Ishikawa (cell line): ENCODE measurements around the gene FOXC2.

Experiments used
- CEBPB ChIP-seq: IDR thresholded peaks from 2 replicates; pipeline ENCODE4 v1.6.1; 2012
- CREB1 ChIP-seq: IDR thresholded peaks from 2 replicates; pipeline ENCODE4 v1.6.1; 2012; ENCODE audit warnings: low read depth
- EGR1 ChIP-seq: IDR thresholded peaks from 2 replicates; pipeline ENCODE4 v1.6.1; 2012
- EP300 ChIP-seq: IDR thresholded peaks from 2 replicates; pipeline ENCODE4 v1.6.1; 2012; ENCODE audit warnings: borderline replicate concordance
- FOXM1 ChIP-seq: IDR thresholded peaks from 2 replicates; pipeline ENCODE4 v1.6.1; 2012; ENCODE audit warnings: low read depth, borderline replicate concordance
- NFIC ChIP-seq: IDR thresholded peaks from 2 replicates; pipeline ENCODE4 v1.6.1; 2012
- RAD21 ChIP-seq: IDR thresholded peaks from 2 replicates; pipeline ENCODE4 v1.6.1; 2012; ENCODE audit warnings: low read depth
- TAF1 ChIP-seq: IDR thresholded peaks from 2 replicates; pipeline ENCODE4 v1.6.1; 2012; ENCODE audit warnings: low read depth, mild to moderate bottlenecking
- TCF12 ChIP-seq: IDR thresholded peaks from 2 replicates; pipeline ENCODE4 v1.6.1; 2012; ENCODE audit warnings: low read depth
- TEAD4 ChIP-seq: IDR thresholded peaks from 2 replicates; pipeline ENCODE4 v1.6.1; 2012
- YY1 ChIP-seq: IDR thresholded peaks from 2 replicates; pipeline ENCODE4 v1.6.1; 2012; ENCODE audit warnings: low read depth
- ZBTB7A ChIP-seq: IDR thresholded peaks from 2 replicates; pipeline ENCODE4 v1.6.1; 2012; ENCODE audit warnings: low read depth
- TF ChIP-seq, protein P1 (sequence below): IDR thresholded peaks from 2 replicates; pipeline ENCODE4 v1.6.1; 2012
- TF ChIP-seq, protein P2 (sequence below): IDR thresholded peaks from 2 replicates; pipeline ENCODE4 v1.6.1; 2012
- TF ChIP-seq, protein P3 (sequence below): IDR thresholded peaks from 2 replicates; pipeline ENCODE4 v1.6.1; 2012; ENCODE audit warnings: low read depth, mild to moderate bottlenecking

Gene FOXC2

DNA sequence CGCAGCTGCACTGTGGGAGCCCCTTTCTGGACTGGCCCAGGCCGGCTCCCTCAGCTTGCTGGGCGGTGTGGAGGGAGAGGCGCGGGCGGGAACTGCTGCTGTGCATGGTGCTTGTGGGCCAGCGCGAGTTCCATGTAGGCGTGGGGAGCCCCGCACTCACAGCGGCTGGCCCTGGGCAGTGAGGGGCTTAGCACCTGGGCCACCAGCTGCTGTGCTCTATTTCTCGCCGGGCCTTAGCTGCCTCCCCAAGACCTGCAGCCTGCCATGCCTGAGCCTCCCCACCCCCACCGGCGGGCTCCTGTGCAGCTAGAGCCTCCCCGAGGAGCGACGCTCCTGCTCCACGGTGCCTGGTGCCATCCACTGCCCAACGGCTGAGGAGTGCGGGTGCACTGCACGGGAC lies 13.3 kb upstream of the FOXC2 start:
- TF ChIP-seq TAF1 (no peak), EP300 (no peak), CEBPB (no peak), FOXM1 (no peak), NFIC (no peak), ZBTB7A (no peak), CREB1 (no peak), TCF12 (no peak), YY1 (no peak), RAD21 (no peak)
- TF ChIP-seq, protein P1, sequence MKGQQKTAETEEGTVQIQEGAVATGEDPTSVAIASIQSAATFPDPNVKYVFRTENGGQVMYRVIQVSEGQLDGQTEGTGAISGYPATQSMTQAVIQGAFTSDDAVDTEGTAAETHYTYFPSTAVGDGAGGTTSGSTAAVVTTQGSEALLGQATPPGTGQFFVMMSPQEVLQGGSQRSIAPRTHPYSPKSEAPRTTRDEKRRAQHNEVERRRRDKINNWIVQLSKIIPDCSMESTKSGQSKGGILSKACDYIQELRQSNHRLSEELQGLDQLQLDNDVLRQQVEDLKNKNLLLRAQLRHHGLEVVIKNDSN, result no peak
- TF ChIP-seq, protein P2, sequence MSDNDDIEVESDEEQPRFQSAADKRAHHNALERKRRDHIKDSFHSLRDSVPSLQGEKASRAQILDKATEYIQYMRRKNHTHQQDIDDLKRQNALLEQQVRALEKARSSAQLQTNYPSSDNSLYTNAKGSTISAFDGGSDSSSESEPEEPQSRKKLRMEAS, result no peak
- TF ChIP-seq, protein P3, sequence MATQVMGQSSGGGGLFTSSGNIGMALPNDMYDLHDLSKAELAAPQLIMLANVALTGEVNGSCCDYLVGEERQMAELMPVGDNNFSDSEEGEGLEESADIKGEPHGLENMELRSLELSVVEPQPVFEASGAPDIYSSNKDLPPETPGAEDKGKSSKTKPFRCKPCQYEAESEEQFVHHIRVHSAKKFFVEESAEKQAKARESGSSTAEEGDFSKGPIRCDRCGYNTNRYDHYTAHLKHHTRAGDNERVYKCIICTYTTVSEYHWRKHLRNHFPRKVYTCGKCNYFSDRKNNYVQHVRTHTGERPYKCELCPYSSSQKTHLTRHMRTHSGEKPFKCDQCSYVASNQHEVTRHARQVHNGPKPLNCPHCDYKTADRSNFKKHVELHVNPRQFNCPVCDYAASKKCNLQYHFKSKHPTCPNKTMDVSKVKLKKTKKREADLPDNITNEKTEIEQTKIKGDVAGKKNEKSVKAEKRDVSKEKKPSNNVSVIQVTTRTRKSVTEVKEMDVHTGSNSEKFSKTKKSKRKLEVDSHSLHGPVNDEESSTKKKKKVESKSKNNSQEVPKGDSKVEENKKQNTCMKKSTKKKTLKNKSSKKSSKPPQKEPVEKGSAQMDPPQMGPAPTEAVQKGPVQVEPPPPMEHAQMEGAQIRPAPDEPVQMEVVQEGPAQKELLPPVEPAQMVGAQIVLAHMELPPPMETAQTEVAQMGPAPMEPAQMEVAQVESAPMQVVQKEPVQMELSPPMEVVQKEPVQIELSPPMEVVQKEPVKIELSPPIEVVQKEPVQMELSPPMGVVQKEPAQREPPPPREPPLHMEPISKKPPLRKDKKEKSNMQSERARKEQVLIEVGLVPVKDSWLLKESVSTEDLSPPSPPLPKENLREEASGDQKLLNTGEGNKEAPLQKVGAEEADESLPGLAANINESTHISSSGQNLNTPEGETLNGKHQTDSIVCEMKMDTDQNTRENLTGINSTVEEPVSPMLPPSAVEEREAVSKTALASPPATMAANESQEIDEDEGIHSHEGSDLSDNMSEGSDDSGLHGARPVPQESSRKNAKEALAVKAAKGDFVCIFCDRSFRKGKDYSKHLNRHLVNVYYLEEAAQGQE, result no peak

DNA sequence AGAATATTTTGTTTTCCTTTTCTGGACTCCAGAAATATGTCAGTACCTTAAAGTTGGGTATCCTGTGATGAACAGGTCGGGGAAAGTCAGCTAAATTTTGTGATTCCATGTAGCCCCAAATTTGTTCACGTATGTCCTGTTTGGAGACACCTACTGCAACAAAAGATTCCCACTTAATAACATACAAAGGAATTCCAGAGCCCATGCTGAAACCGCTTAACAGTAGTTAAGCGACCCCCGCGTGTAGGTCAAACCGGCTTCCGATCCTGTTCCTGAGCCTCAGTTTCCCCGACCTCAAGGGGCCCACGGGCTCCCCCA lies 12.1 kb upstream of the FOXC2 start:
- TF ChIP-seq CEBPB (no peak), FOXM1 (no peak), RAD21 (no peak)
- TF ChIP-seq, protein P1, result no peak

DNA sequence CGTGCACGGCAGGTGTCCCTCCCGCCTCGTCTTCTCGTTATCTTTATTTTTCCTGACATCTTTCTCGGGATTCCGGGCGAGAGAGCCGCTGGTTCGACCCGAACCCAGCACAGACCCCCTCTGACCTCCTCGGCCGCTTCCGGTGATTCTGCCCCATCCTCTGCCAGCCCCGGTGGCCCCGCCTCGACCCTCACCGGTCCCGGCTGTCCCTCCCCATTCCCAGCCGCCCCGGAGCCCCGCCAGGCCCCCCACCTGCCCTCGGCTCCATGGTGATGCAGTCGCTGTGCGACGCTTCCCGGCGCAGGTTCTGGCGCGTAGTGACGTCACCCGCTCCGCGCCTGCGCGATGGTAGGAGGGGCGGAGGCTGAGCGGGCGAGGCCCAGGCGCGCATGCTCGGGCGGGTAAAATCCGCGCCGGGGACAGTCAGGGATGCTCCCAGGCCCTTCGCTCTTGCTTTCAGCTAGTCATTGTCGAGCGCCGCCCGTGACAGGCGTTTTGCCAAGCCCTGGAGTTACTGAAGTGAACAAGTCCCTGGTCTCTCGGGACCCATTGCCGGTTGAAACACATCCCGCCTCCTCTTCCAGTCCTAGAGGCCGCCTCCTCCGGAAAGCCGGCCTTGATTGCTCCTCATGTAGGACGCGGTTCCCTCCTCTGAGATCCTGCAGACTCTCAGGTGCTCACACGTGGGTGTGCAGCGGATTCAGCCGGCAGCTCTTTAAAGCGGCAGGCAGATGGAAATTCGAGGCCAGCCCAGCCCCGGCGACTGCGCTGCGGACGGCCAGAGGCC lies 11.5 kb upstream of the FOXC2 start, which contains the start of gene MTHFSD:
TSS of gene MTHFSD (minus strand) at position 319 of the 787 bp plus-strand sequence. CDS start at position 268, 51 bp downstream.
- TF ChIP-seq YY1, result no peak; the same call in 1 of the 2 replicates
- no peak for TF ChIP-seq CEBPB
- no peak for TF ChIP-seq FOXM1
- TF ChIP-seq ZBTB7A, result no peak
- no peak for TF ChIP-seq TCF12
- TF ChIP-seq EGR1, result no peak
- TF ChIP-seq RAD21, result no peak
- TF ChIP-seq EP300, result no peak
- TF ChIP-seq CREB1, result peak; percentile 98
- TF ChIP-seq, protein P2, result peak; percentile 63; the same call in 1 of the 2 replicates
- TF ChIP-seq, protein P3, result no peak
- peak; percentile 66; the same call in 1 of the 2 replicates for TF ChIP-seq TAF1
- TF ChIP-seq TEAD4, result no peak
- TF ChIP-seq, protein P1, result no peak
- no peak for TF ChIP-seq NFIC

DNA sequence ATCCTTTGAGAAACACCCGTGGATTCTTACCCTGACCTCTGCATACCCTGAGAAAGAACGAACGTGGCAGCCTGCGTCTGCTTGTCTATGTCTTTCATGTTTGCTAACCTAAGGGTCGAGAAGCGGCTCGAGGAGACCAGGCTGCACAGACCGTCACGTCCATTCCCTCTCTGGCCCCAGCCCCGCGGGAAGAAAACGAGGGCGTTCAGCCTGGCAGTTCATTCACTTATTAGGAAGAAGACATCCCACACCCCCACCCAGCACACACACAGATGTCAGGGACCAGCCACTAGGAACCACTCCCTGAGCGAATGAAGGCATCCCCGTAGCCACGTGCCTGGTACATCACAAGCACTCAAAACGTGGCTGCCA lies 10.9 kb upstream of the FOXC2 start:
- TF ChIP-seq, protein P2, result no peak
- TF ChIP-seq EP300 (no peak), ZBTB7A (no peak), TEAD4 (no peak), RAD21 (no peak), YY1 (no peak), EGR1 (no peak), FOXM1 (no peak), TCF12 (no peak), CEBPB (no peak), TAF1 (no peak), CREB1 (no peak), NFIC (no peak)
- TF ChIP-seq, protein P3, result no peak
- TF ChIP-seq, protein P1, result no peak
